ENCODE measurements around the gene DHX58.

DNA sequence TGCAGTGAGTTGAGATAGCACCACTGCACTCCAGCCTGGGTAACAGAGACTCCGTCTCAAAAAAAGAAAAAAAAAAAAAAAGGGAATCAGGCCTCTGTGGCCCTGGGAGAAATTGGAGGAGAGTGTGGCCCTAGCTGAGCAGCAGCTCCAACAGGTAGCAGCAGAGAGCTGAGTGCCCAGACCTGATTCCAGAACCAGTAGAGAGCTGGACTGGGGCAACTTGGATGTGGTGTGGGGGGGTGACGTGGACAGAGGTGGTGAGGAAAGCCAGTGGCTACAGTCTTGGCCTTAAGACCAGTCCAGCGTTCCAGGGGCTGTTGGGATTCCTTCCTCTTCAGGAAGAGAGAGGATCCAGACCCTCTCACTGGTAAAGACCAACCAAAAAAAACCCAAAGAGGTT, 11.7 kb upstream of the DHX58 start:
- TF ChIP-seq POLR2AphosphoS5 (IDR thresholded peaks at IDR 0.05) (no peak), EP300 (IDR thresholded peaks at IDR 0.05) (no peak)
